GM12878 (cell line): Measurements from ENCODE around the gene CDC42BPB. TPM values are rescaled to one million over a fixed set of nuclear protein-coding genes. Genes with fewer than 3 reads are reported as not detected.

Experiments
- ATAC-seq: fragments of 200-7000 bp; cut with Tn5 transposase; 3 replicates; pipeline ENCODE4 v1.9.1; 2020; ENCODE audit warnings: mild to moderate bottlenecking, moderate library complexity
- BruUV-seq: library from RNA; stranded (reverse); fragments of 400-500 nt; replicated peaks from 2 replicates; lab custom pipeline; 2021; lab: Mats Ljungman, UMichigan
- CTCF ChIA-PET: fragments of 300-600 bp; sonication (Branson Sonifier 250); formaldehyde crosslinking; extraction: SDS; loops from one replicate; lab custom pipeline; 2021; ENCODE audit warnings: inconsistent platforms; lab: Yijun Ruan, JAX
- POLR2A ChIA-PET: fragments of 350-600 bp; formaldehyde crosslinking; extraction: SDS; loops from one replicate; lab custom pipeline; 2021; ENCODE audit warnings: inconsistent platforms; lab: Charles Lee
- RAD21 ChIA-PET: fragments of 300-600 bp; sonication (Branson Sonifier 250); formaldehyde crosslinking; loops from one replicate; lab custom pipeline; 2023; ENCODE audit warnings: antibody characterized with exemption; ENCODE audit not compliant: unreplicated experiment; lab: Charles Lee
- SMC1A ChIA-PET: fragments of 300-600 bp; sonication (Branson Sonifier 250); formaldehyde crosslinking; loops from one replicate; lab custom pipeline; 2023; ENCODE audit not compliant: unreplicated experiment, uncharacterized antibody; lab: Charles Lee
- DNase-seq: peaks from one replicate; pipeline ENCODE4 v3.0.0-alpha.2; 2011; ENCODE audit warnings: low read depth, low spot score
- FAIRE-seq: peaks from 3 replicates; lab custom pipeline; 2011; peaks lifted over from hg19 to GRCh38; lab: Jason Lieb, UNC
- H2AFZ ChIP-seq: 2 replicates; pipeline ENCODE4 v1.6.0; 2011; ENCODE audit warnings: low read depth, low read length, control low read depth; ENCODE audit not compliant: control insufficient read depth
- H3K27ac ChIP-seq: 2 replicates; pipeline ENCODE4 v1.5.1; 2011; ENCODE audit warnings: control low read depth; ENCODE audit not compliant: control insufficient read depth, insufficient read depth
- H3K27me3 ChIP-seq, 2 experiments: replicated peaks in 1 of 2; 2 replicates each; pipeline versions ENCODE4 v1.6.0 to v1.6.1; 2011; ENCODE audit warnings: low read length in 1 of 2; ENCODE audit not compliant: control insufficient read depth in 2 of 2, insufficient read depth in 2 of 2
- H3K36me3 ChIP-seq, 2 experiments: 2 replicates each; pipeline ENCODE4 v1.5.1; 2011; ENCODE audit warnings: low read length in 1 of 2; ENCODE audit not compliant: control insufficient read depth in 2 of 2, insufficient read depth in 2 of 2
- H3K4me1 ChIP-seq: 2 replicates; pipeline ENCODE4 v1.6.1; 2011; ENCODE audit warnings: mild to moderate bottlenecking, low read length, moderate library complexity, mixed read lengths; ENCODE audit not compliant: control insufficient read depth, insufficient read depth
- H3K4me2 ChIP-seq: 2 replicates; pipeline ENCODE4 v1.6.0; 2011; ENCODE audit warnings: control low read depth; ENCODE audit not compliant: control insufficient read depth, insufficient read depth
- H3K4me3 ChIP-seq: fragments of 200-600 bp; sonication (generic); 2 replicates; pipeline ENCODE4 v1.5.1; 2016
- H3K79me2 ChIP-seq: 2 replicates; pipeline ENCODE4 v1.6.0; 2011; ENCODE audit warnings: low read length; ENCODE audit not compliant: control insufficient read depth, insufficient read depth
- H3K9ac ChIP-seq: 2 replicates; pipeline ENCODE4 v1.8.0; 2011; ENCODE audit warnings: low read length, control low read depth, mixed read lengths; ENCODE audit not compliant: control insufficient read depth, insufficient read depth
- H3K9me3 ChIP-seq: replicated peaks from 3 replicates; pipeline ENCODE4 v1.5.1; 2011; ENCODE audit warnings: mild to moderate bottlenecking, low read length; ENCODE audit not compliant: control insufficient read depth, insufficient read depth
- H4K20me1 ChIP-seq: 2 replicates; pipeline ENCODE4 v1.6.0; 2011; ENCODE audit not compliant: control insufficient read depth, insufficient read depth
- CHD2 ChIP-seq: IDR thresholded peaks from 2 replicates; pipeline ENCODE4 v1.6.1; 2011; ENCODE audit warnings: low read depth, low read length, improper control_type of control experiment, borderline replicate concordance
- ESRRA ChIP-seq: IDR thresholded peaks from 2 replicates; pipeline ENCODE4 v1.6.1; 2012; ENCODE audit warnings: mild to moderate bottlenecking, low read length, improper control_type of control experiment
- MTA2 ChIP-seq: fragments of 450-650 bp; IDR thresholded peaks from 2 replicates; pipeline ENCODE4 v1.6.1; 2016; ENCODE audit warnings: low read depth, mild to moderate bottlenecking, moderate library complexity
- MXI1 ChIP-seq: fragments of 150-350 bp; IDR thresholded peaks from 2 replicates; pipeline ENCODE4 v1.6.1; 2011; ENCODE audit warnings: low read depth, mild to moderate bottlenecking, inconsistent platforms, low read length, improper control_type of control experiment
- NFYB ChIP-seq: IDR thresholded peaks from 2 replicates; pipeline ENCODE4 v1.6.1; 2011; ENCODE audit warnings: low read depth, mild to moderate bottlenecking, low read length, improper control_type of control experiment, moderate library complexity; ENCODE audit not compliant: insufficient read depth
- RAD21 ChIP-seq: IDR thresholded peaks from 2 replicates; pipeline ENCODE4 v1.6.1; 2011; ENCODE audit warnings: mild to moderate bottlenecking, low read depth, low read length, moderate library complexity; ENCODE audit not compliant: insufficient read depth
- RAD51 ChIP-seq: fragments of 450-650 bp; IDR thresholded peaks from 2 replicates; pipeline ENCODE4 v1.6.1; 2016; ENCODE audit warnings: moderate library complexity, mild to moderate bottlenecking, inconsistent platforms
- SREBF1 ChIP-seq: IDR thresholded peaks from 2 replicates; pipeline ENCODE4 v1.6.1; 2012; ENCODE audit warnings: mild to moderate bottlenecking, low read length
- SREBF2 ChIP-seq: IDR thresholded peaks from 2 replicates; pipeline ENCODE4 v1.6.1; 2012; ENCODE audit warnings: mild to moderate bottlenecking, low read length
- STAT1 ChIP-seq: fragments of 450-650 bp; conservative IDR thresholded peaks from 2 replicates; pipeline ENCODE4 v1.6.1; 2014; ENCODE audit warnings: antibody characterized with exemption, mild to moderate bottlenecking
- WGBS: methylation state at CpG from one replicate; pipeline ENCODE4 v1.1.6; 2016; ENCODE audit warnings: low lambda C conversion rate; ENCODE audit not compliant: insufficient replicate concordance, insufficient coverage; ENCODE audit errors: missing lambda C conversion rate; 5-methylcytosine and 5-hydroxymethylcytosine counted together
- in situ Hi-C: fragments of 300-500 bp; cut with MboI; formaldehyde crosslinking; loops from 9 replicates; pipeline ENCODE4 v1.14.3; 2018; ENCODE audit warnings: mixed read lengths
- intact Hi-C: fragments of 100-400 bp; cut with micrococcal nuclease; formaldehyde crosslinking; loops from one replicate; pipeline ENCODE4 v1.14.2; 2022; ENCODE audit not compliant: unreplicated experiment
- polyA plus RNA-seq, 11 experiments: library from polyadenylated mRNA; depleted of rRNA in 4 of 11; unstranded in 6 of 11; stranded (reverse) in 5 of 11; fragments of >200 nt; fragmentation: Nextera tagmentation in 4 of 11; fragmentation: Illumina TruSeq in 1 of 11; extraction: Ambion mirVana in 4 of 11; extraction: Trizol in 1 of 11; gene quantifications; 1 replicate in 1 of 11; 2 replicates in 10 of 11; pipeline versions ENCODE4 v1.2.1 to v1.2.3, GENCODE V29; 2011 to 2016; ENCODE audit warnings: inconsistent platforms in 2 of 11, missing spikeins in 2 of 11, low read depth in 1 of 11
- total RNA-seq, 4 experiments: library from RNA; depleted of rRNA in 3 of 4; stranded (reverse); fragments of >200 nt in 3 of 4; fragmentation: Illumina TruSeq in 1 of 4; extraction: Trizol in 1 of 4; gene quantifications; 2 replicates each; pipeline versions ENCODE4 v1.2.1 to v1.2.3, GENCODE V29; 2013 to 2021
- TF ChIP-seq, protein P1 (sequence below): fragments of 450-650 bp; IDR thresholded peaks from 2 replicates; pipeline ENCODE4 v1.6.1; 2017; ENCODE audit warnings: mild to moderate bottlenecking, moderate library complexity
- TF ChIP-seq, protein P2 (sequence below): IDR thresholded peaks from 2 replicates; pipeline ENCODE4 v1.6.1; 2012; ENCODE audit warnings: mild to moderate bottlenecking, low read depth, low read length

The CDC42BPB gene
- total and polyA plus RNA-seq, 10 of the 15 experiments (the other 5 are each of a cell fraction or from before 2014, with no cell fraction given), result 0.42 to 22.1 (median 13.3) TPM

DNA sequence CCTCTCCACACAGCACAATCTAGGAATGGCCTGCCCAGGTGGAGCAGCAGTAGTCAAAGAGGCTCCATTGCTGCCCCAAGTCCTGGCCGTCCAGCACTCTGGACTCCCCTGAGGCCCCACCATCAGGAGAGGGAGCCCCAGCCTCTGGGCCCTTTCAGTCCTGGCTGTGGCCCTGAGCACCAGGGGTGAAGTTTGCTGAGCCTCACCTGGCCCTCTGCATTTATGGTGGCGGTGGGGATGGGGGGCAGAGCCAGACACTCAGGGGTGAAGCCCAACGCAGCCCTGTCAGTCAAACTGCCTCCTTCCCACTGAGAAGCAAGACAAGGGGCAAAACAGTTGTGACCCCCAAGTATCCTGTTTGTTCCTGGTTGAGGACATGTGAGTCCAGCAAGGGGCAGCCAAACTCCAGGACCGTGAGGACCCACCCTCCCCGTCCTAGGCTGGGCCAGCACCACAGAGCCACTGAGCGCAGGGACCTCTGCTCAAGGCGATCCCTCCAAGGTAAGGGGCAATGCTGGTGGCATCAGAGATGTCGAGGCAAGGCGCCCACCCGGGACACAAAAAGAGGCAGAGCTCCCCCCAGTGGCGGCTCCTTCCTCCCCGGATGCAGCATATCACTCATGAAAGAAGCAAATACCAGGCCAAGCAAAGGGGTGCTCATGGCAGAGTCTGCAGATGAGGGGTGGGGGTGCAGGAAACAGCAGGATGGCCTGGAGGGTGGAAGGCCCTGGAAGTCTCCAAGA lies 139.7 kb downstream of the CDC42BPB start:
- intact Hi-C loops, result loop anchor here (1.0 to 10.0 kb wide), 4 partner anchors 140 to 393 kb away; partner anchors contain the start of genes RCOR1 and TRAF3
- ChIA-PET POLR2A (interaction anchor here (0.5 kb wide), 1 partner anchor 439 kb away, joined by 4 read pairs; no protein-coding TSS in a partner anchor), SMC1A (interaction anchor here (0.5 to 5.4 kb wide), 6 partner anchors 11 to 479 kb away, joined by 3 to 52 read pairs (median 3); no protein-coding TSS in a partner anchor), RAD21 (interaction anchor here (1.0 to 3.6 kb wide), 4 partner anchors 10 to 223 kb away, joined by 3 to 20 read pairs (median 16); no protein-coding TSS in a partner anchor), CTCF (interaction anchor here (0.5 to 4.5 kb wide), 9 partner anchors 93 to 481 kb away, joined by 3 to 47 read pairs (median 6); no protein-coding TSS in a partner anchor)
- ATAC-seq (peak; percentile 68), DNase-seq (no peak), FAIRE-seq (peak; percentile 27)
- peaks cover 22% of the 10 kb centered on the region for H3K4me1 ChIP-seq
- in situ Hi-C loops, result no loop called here
- no peaks in the 10 kb centered on the region for H3K9me3 ChIP-seq
- no peak overlapping the region for H3K9ac ChIP-seq
- no peaks in the 10 kb centered on the region for H3K79me2 ChIP-seq
- no peak overlapping the region for H2AFZ ChIP-seq
- H4K20me1 ChIP-seq, result no peaks in the 10 kb centered on the region
- no peaks in the 10 kb centered on the region; a peak in 2 of 4 replicates for H3K27me3 ChIP-seq
- no TSS peak for BruUV-seq
- H3K36me3 ChIP-seq, result no peaks in the 10 kb centered on the region; a peak in 1 of 4 replicates
- H3K4me3 ChIP-seq, result no peak overlapping the region
- 21% methylated on average over 12 of the region's 12 CpGs for WGBS
- no peak overlapping the region; the same call in 1 of the 2 replicates for H3K4me2 ChIP-seq
- peak overlapping the region; percentile 17 for H3K27ac ChIP-seq
- TF ChIP-seq, protein P1, sequence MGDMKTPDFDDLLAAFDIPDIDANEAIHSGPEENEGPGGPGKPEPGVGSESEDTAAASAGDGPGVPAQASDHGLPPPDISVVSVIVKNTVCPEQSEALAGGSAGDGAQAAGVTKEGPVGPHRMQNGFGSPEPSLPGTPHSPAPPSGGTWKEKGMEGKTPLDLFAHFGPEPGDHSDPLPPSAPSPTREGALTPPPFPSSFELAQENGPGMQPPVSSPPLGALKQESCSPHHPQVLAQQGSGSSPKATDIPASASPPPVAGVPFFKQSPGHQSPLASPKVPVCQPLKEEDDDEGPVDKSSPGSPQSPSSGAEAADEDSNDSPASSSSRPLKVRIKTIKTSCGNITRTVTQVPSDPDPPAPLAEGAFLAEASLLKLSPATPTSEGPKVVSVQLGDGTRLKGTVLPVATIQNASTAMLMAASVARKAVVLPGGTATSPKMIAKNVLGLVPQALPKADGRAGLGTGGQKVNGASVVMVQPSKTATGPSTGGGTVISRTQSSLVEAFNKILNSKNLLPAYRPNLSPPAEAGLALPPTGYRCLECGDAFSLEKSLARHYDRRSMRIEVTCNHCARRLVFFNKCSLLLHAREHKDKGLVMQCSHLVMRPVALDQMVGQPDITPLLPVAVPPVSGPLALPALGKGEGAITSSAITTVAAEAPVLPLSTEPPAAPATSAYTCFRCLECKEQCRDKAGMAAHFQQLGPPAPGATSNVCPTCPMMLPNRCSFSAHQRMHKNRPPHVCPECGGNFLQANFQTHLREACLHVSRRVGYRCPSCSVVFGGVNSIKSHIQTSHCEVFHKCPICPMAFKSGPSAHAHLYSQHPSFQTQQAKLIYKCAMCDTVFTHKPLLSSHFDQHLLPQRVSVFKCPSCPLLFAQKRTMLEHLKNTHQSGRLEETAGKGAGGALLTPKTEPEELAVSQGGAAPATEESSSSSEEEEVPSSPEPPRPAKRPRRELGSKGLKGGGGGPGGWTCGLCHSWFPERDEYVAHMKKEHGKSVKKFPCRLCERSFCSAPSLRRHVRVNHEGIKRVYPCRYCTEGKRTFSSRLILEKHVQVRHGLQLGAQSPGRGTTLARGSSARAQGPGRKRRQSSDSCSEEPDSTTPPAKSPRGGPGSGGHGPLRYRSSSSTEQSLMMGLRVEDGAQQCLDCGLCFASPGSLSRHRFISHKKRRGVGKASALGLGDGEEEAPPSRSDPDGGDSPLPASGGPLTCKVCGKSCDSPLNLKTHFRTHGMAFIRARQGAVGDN, result no peak
- TF ChIP-seq CHD2 (no peak), RAD21 (peak; percentile 84), SREBF1 (no peak), RAD51 (no peak), MTA2 (no peak), ESRRA (no peak), NFYB (no peak), SREBF2 (no peak), STAT1 (no peak), MXI1 (no peak)
- TF ChIP-seq, protein P2, sequence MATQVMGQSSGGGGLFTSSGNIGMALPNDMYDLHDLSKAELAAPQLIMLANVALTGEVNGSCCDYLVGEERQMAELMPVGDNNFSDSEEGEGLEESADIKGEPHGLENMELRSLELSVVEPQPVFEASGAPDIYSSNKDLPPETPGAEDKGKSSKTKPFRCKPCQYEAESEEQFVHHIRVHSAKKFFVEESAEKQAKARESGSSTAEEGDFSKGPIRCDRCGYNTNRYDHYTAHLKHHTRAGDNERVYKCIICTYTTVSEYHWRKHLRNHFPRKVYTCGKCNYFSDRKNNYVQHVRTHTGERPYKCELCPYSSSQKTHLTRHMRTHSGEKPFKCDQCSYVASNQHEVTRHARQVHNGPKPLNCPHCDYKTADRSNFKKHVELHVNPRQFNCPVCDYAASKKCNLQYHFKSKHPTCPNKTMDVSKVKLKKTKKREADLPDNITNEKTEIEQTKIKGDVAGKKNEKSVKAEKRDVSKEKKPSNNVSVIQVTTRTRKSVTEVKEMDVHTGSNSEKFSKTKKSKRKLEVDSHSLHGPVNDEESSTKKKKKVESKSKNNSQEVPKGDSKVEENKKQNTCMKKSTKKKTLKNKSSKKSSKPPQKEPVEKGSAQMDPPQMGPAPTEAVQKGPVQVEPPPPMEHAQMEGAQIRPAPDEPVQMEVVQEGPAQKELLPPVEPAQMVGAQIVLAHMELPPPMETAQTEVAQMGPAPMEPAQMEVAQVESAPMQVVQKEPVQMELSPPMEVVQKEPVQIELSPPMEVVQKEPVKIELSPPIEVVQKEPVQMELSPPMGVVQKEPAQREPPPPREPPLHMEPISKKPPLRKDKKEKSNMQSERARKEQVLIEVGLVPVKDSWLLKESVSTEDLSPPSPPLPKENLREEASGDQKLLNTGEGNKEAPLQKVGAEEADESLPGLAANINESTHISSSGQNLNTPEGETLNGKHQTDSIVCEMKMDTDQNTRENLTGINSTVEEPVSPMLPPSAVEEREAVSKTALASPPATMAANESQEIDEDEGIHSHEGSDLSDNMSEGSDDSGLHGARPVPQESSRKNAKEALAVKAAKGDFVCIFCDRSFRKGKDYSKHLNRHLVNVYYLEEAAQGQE, result no peak
